HepG2 (cell line): Measurements from ENCODE around the gene ZNF280A. TPM values are rescaled to one million over a fixed set of nuclear protein-coding genes. Genes with fewer than 3 reads are reported as not detected.

ENCODE experiments used
- ARID3A ChIP-seq: IDR thresholded peaks from 2 replicates; pipeline ENCODE4 v1.6.1; 2012; ENCODE audit warnings: low read depth, low read length, improper control_type of control experiment
- CHD2 ChIP-seq: IDR thresholded peaks from 2 replicates; pipeline ENCODE4 v1.6.1; 2011; ENCODE audit warnings: low read depth, low read length, improper control_type of control experiment
- CSRNP2 ChIP-seq: sonication (generic); formaldehyde crosslinking; conservative IDR thresholded peaks from 2 replicates; pipeline ENCODE4 v1.8.0; 2022; ENCODE audit warnings: low read depth, missing genetic modification reagents
- ETV5 ChIP-seq: IDR thresholded peaks from 2 replicates; pipeline ENCODE4 v1.6.1; 2018; ENCODE audit warnings: missing biosample characterization, missing genetic modification reagents, inconsistent platforms, borderline replicate concordance
- FOXK1 ChIP-seq: sonication (generic); formaldehyde crosslinking; IDR thresholded peaks from 2 replicates; pipeline ENCODE4 v1.4.0; 2020; ENCODE audit warnings: low read depth, missing genetic modification reagents, borderline replicate concordance
- GABPB1 ChIP-seq: IDR thresholded peaks from 2 replicates; pipeline ENCODE4 v1.6.1; 2016; ENCODE audit warnings: mild to moderate bottlenecking, missing genetic modification reagents, moderate library complexity, missing compliant biosample characterization
- HNRNPH1 ChIP-seq: fragments of 200-400 bp; formaldehyde crosslinking; optimal IDR thresholded peaks from 2 replicates; pipeline ENCODE3; 2017; ENCODE audit warnings: mild to moderate bottlenecking, low read depth, low read length
- KLF15 ChIP-seq: sonication (generic); formaldehyde crosslinking; IDR thresholded peaks from 2 replicates; pipeline ENCODE4 v1.8.1; 2023; ENCODE audit warnings: borderline replicate concordance, mild to moderate bottlenecking, inconsistent platforms, missing genetic modification reagents, mixed read lengths
- MEIS2 ChIP-seq: sonication (generic); formaldehyde crosslinking; IDR thresholded peaks from 2 replicates; pipeline ENCODE4 v1.9.0; 2021; ENCODE audit warnings: mild to moderate bottlenecking, missing genetic modification reagents
- MXD3 ChIP-seq: IDR thresholded peaks from 2 replicates; pipeline ENCODE4 v1.6.1; 2016; ENCODE audit warnings: mild to moderate bottlenecking, missing biosample characterization, missing genetic modification reagents
- RBM22 ChIP-seq: fragments of 200-400 bp; formaldehyde crosslinking; optimal IDR thresholded peaks from 2 replicates; pipeline ENCODE3; 2017; ENCODE audit warnings: mild to moderate bottlenecking, low read length, moderate library complexity
- RFXANK ChIP-seq: IDR thresholded peaks from 2 replicates; pipeline ENCODE4 v1.6.1; 2016
- ZBTB14 ChIP-seq: sonication (generic); formaldehyde crosslinking; IDR thresholded peaks from 2 replicates; pipeline ENCODE4 v1.4.0; 2020; ENCODE audit warnings: missing genetic modification reagents
- ZMYM4 ChIP-seq: sonication (generic); formaldehyde crosslinking; IDR thresholded peaks from 2 replicates; pipeline ENCODE4 v1.8.1; 2023; ENCODE audit warnings: mild to moderate bottlenecking, missing genetic modification reagents
- ZNF121 ChIP-seq: sonication (generic); formaldehyde crosslinking; IDR thresholded peaks from 2 replicates; pipeline ENCODE4 v1.5.0; 2020; ENCODE audit warnings: mild to moderate bottlenecking, missing genetic modification reagents
- ZNF280D ChIP-seq: sonication (generic); formaldehyde crosslinking; IDR thresholded peaks from 2 replicates; pipeline ENCODE4 v1.5.1; 2020; ENCODE audit warnings: mild to moderate bottlenecking, missing genetic modification reagents
- ZNF468 ChIP-seq: sonication (generic); formaldehyde crosslinking; IDR thresholded peaks from 2 replicates; pipeline ENCODE4 v1.8.0; 2022; ENCODE audit warnings: mild to moderate bottlenecking, moderate library complexity, missing genetic modification reagents
- ZNF772 ChIP-seq: sonication (generic); formaldehyde crosslinking; IDR thresholded peaks from 2 replicates; pipeline ENCODE4 v1.5.0; 2020; ENCODE audit warnings: mild to moderate bottlenecking, missing genetic modification reagents
- ZSCAN20 ChIP-seq: sonication (generic); formaldehyde crosslinking; IDR thresholded peaks from 2 replicates; pipeline ENCODE4 v1.4.0; 2020; ENCODE audit warnings: missing genetic modification reagents, mild to moderate bottlenecking, borderline replicate concordance
- polyA plus RNA-seq, 8 experiments: library from polyadenylated mRNA; depleted of rRNA in 3 of 8; stranded (reverse) in 7 of 8; unstranded in 1 of 8; fragments of >200 nt; fragmentation: Illumina TruSeq in 4 of 8; extraction: Trizol in 4 of 8; gene quantifications; 2 replicates each; pipeline versions ENCODE4 v1.2.1 to v1.2.3, GENCODE V29; 2011 to 2016; ENCODE audit warnings: low read depth in 4 of 8, missing spikeins in 1 of 8, mixed read lengths in 1 of 8; ENCODE audit not compliant: insufficient read depth in 1 of 8
- total RNA-seq, 5 experiments: library from RNA; depleted of rRNA; stranded (reverse); fragments of >200 nt; fragmentation: Illumina TruSeq; extraction: Trizol; gene quantifications; 2 replicates each; pipeline ENCODE4 v1.2.3, GENCODE V29; 2016; ENCODE audit warnings: low read depth in 1 of 5

The ZNF280A gene
- total and polyA plus RNA-seq, 2 of the 13 experiments (the other 11 are each of a cell fraction or from before 2014, with no cell fraction given) = 1.4 to 2.9 TPM

- TF ChIP-seq CSRNP2 = no peak
- TF ChIP-seq MXD3 = peak; percentile 83; the same call in 1 of the 2 replicates
- no peak for TF ChIP-seq ARID3A
- TF ChIP-seq KLF15 = no peak
- no peak for TF ChIP-seq RBM22
- 0 out of 2 replicates have a peak, but pooled peaks have one; percentile 12 for TF ChIP-seq ETV5 (CRISPR knock-in tag)
- TF ChIP-seq ZNF280D = peak; percentile 58; the same call in 1 of the 2 replicates
- peak; percentile 68; the same call in 1 of the 2 replicates for TF ChIP-seq GABPB1 (CRISPR knock-in tag)
- TF ChIP-seq ZNF772 (CRISPR knock-in tag) = no peak; the same call in 1 of the 2 replicates
- TF ChIP-seq ZMYM4 = peak; percentile 99
- TF ChIP-seq ZSCAN20 (CRISPR knock-in tag) = no peak
- TF ChIP-seq ZBTB14 (CRISPR knock-in tag) = peak; percentile 89
- TF ChIP-seq ZNF121 = no peak
- 0 out of 2 replicates have a peak, but pooled peaks have one; percentile 83 for TF ChIP-seq ZNF468 (CRISPR knock-in tag)
- peak; percentile 66; the same call in 1 of the 2 replicates for TF ChIP-seq CHD2
- TF ChIP-seq RFXANK (CRISPR knock-in tag) = peak; percentile 54; the same call in 1 of the 2 replicates
- TF ChIP-seq MEIS2 (CRISPR knock-in tag) = 0 out of 2 replicates have a peak, but pooled peaks have one; percentile 25
- peak; percentile 26; the same call in 1 of the 2 replicates for TF ChIP-seq FOXK1
- no peak for TF ChIP-seq HNRNPH1
These were observed 11.5 kb downstream of the ZNF280A start, which contains the start of gene ZNF280B (continued) for GRCh38 chr22:22508274-22509176.
